Activated naive CD4-positive, alpha-beta T cell treated with anti-CD3 and anti-CD28 coated beads for 36 hours (primary cell): ENCODE measurements around the gene METTL16. TPM values are rescaled to one million over a fixed set of nuclear protein-coding genes. Genes with fewer than 3 reads are reported as not detected.
"Not testable (repeated sequence)": the region's sequence is repeated elsewhere in the genome, so short reads cannot be mapped to it uniquely, and the experiment has no call there.

Source experiments
- CTCF ChIA-PET: fragments of 350-600 bp; sonication (Branson Sonifier 250); formaldehyde crosslinking; loops from one replicate; lab custom pipeline; 2021; ENCODE audit warnings: antibody characterized with exemption; lab: Charles Lee
- DNase-seq: peaks from one replicate; pipeline ENCODE4 v3.0.0-alpha.2; 2020
- H3K27ac Mint-ChIP-seq: one replicate; pipeline ENCODE4 v1.8.0; 2021; ENCODE audit warnings: mild to moderate bottlenecking, mixed read lengths
- H3K27me3 Mint-ChIP-seq: one replicate; pipeline ENCODE4 v1.8.0; 2021; ENCODE audit warnings: low read depth, mixed read lengths
- H3K36me3 Mint-ChIP-seq: one replicate; pipeline ENCODE4 v1.8.0; 2021; ENCODE audit warnings: low read depth, mixed read lengths
- H3K4me1 Mint-ChIP-seq: one replicate; pipeline ENCODE4 v1.8.0; 2021; ENCODE audit warnings: low read depth, mixed read lengths
- H3K4me3 Mint-ChIP-seq: one replicate; pipeline ENCODE4 v1.8.0; 2021; ENCODE audit warnings: mild to moderate bottlenecking, moderate library complexity, mixed read lengths
- H3K9me3 Mint-ChIP-seq: one replicate; pipeline ENCODE4 v1.8.0; 2021; ENCODE audit warnings: mixed read lengths
- intact Hi-C: fragments of 100-400 bp; cut with micrococcal nuclease; formaldehyde crosslinking; loops from one replicate; pipeline ENCODE4 v1.15.1; 2023
- total RNA-seq, 2 experiments: library from RNA; stranded (reverse); gene quantifications; one replicate each; pipeline ENCODE4 v1.2.3, GENCODE V29; 2021

METTL16 gene
- total RNA-seq, 2 experiments from 2014 or later, result 44.8 to 45.5 TPM

DNA sequence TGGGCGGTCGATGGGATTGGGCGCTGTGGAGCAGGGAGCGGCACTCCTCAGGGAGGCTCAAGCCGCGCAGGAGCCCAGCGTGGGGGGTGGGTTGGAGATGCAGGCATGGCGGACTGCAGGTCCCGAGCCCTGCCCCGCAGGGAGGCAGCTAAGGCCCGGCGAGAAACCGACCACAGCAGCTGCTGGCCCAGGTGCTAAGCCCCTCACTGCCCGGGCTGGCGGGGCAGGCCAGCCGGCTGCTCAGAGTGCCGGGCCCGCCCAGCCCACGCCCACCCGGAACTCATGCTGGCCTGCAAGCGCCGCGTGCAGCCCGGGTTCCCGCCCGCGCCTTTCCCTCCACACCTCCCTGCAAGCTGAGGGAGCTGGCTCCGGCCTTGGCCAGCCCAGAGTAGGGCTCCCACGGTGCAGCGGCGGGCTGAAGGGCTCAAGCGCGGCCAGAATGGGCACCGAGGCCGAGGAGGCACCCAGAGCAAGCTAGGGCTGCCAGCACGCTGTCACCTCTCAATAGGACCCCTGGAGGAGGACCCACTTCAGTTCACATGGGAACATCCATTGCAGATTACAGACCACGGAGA lies 20.5 kb upstream of the METTL16 start:
- intact Hi-C loops, result no loop called here
- Mint-ChIP-seq H3K9me3 (no peaks in the 10 kb centered on the region), H3K36me3 (no peaks in the 10 kb centered on the region), H3K27ac (no peak overlapping the region), H3K4me3 (no peak overlapping the region), H3K27me3 (no peaks in the 10 kb centered on the region), H3K4me1 (peaks cover 8% of the 10 kb centered on the region)
- DNase-seq, result no peak
- CTCF ChIA-PET, result no interaction called here

DNA sequence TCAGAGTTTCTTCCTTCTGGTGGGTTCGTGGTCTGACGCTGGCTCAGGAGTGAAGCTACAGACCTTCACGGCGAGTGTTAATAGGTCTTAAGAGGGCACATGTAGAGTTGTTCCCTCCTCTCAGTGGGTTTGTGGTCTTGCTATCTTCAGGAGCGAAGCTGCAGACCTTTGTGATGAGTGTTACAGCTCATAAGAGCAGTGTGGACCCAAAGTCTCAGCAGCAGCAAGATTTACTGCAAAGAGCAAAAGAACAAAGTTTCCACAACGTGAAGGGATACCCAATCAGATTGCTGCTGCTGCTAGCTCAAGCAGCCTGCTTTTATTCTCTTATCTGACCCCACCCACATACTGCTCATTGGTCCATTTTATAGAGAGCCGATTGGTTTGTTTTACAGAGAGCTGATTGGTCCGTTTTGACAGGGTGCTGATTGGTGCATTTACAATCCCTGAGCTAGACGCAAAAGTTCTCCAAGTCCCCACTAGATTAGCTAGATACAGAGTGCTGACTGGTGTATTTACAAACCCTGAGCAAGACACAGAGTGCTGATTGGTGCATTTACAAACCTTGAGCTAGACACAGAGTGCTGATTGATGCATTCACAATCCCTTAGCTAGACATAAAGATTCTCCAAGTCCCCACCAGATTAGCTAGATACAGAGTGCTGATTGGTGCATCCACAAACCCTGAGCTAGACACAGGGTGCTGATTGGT lies 19.7 kb upstream of the METTL16 start:
- H3K27me3 Mint-ChIP-seq, CTCF ChIA-PET, H3K27ac Mint-ChIP-seq, H3K4me1 Mint-ChIP-seq, intact Hi-C loops, H3K36me3 Mint-ChIP-seq, H3K9me3 Mint-ChIP-seq: not testable (repeated sequence)
- H3K4me3 Mint-ChIP-seq, result peak overlapping the region; percentile 46
- DNase-seq, result peak; percentile 21

DNA sequence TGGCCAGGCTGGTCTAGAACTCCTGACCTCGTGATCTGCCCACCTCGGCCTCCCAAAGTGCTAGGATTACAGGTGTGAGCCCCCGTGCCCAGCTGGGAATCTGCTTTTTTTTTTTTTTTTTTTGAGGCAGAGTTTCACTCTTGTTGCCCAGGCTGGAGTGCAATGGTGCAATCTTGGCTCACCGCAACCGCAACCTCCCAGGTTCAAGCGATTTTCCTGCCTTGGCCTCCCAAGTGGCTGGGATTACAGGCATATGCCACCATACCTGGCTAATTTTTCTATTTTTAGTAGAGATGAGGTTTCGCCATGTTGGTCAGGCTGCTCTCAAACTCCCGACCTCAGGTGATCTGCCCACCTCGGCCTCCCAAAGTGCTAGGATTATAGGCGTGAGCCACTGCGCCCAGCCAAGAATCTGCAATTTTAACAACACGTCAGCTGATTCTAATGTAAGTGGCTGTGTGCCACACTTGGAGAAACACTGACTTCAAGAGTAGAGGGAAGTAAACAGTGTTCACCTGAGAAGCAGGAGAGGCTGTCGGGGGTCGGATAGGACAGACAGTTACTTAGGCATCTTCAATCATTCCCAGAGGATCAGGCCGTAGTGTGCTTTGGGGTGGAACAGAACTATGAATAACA lies 10.2 kb upstream of the METTL16 start:
- H3K36me3 Mint-ChIP-seq, H3K4me1 Mint-ChIP-seq, H3K9me3 Mint-ChIP-seq, H3K27ac Mint-ChIP-seq, DNase-seq, CTCF ChIA-PET, intact Hi-C loops, H3K4me3 Mint-ChIP-seq, H3K27me3 Mint-ChIP-seq: not testable (repeated sequence)

DNA sequence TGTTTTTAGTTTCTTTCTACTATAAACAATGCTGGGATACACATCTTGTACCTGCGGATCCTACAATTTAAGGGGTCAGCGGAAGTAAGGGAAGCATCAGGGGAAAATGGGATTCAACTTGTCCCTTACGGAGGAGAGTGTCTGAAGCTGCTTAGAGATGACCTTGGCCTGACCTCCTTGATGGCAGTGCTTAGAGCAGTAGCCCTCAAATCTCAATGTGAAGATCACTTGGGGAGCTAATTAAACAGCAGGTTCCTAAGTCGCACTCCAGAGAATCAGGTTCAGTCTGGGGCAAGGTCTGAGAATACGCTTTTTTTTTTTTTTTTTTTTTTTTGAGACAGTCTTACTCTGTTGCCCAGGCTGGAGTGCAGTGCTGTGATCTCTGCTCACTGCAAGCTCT lies 9.6 kb upstream of the METTL16 start:
- intact Hi-C loops, result no loop called here
- CTCF ChIA-PET, result no interaction called here
- Mint-ChIP-seq H3K4me1 (no peaks in the 10 kb centered on the region), H3K9me3 (no peaks in the 10 kb centered on the region), H3K27ac (no peak overlapping the region), H3K4me3 (no peak overlapping the region), H3K27me3 (no peaks in the 10 kb centered on the region), H3K36me3 (no peaks in the 10 kb centered on the region)
- DNase-seq, result no peak

DNA sequence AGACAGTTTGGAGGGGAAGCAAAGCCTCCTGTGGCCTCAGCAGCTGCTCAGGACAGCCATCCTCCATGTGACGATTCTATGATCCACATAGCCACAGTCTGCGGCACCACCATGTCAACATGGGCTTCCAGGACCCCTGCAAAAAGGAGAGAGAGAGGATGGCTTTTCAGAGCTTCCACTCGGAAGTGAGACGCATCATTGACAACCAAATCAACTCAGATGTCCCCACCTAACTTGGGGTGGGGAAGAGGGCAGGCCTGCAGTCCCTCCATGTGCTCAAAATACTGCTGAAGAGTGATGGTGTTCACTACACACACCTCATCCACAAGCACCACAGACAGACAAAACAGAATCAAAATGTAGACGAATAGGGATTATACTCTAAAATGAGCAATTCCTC lies 5.9 kb upstream of the METTL16 start:
- H3K27ac Mint-ChIP-seq, result no peak overlapping the region
- CTCF ChIA-PET, result no interaction called here

DNA sequence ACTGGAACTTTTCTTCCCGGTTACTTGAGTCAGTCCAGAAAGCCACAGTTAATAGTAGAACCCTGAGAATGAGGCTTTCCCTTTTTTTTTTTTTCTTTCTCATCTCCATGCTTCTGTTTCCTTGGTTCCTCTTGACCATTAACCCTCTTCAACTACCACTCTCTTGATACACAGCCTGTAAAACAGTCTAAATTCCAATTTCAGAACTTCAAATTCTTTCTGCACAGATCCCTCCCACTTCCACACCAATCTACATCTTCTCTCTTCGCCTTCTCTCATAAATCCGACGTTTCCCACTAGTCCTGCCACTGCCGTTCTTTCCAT lies 588 bp downstream of the METTL16 start:
- intact Hi-C loops, result loop anchor here (1.0 to 2.0 kb wide), 5 partner anchors 50 to 200 kb away; partner anchors contain the start of genes CLUH and MNT
- DNase-seq, result no peak
- Mint-ChIP-seq H3K9me3 (no peaks in the 10 kb centered on the region), H3K36me3 (peaks cover 7% of the 10 kb centered on the region), H3K4me1 (peaks cover 18% of the 10 kb centered on the region), H3K27me3 (no peaks in the 10 kb centered on the region), H3K4me3 (no peak overlapping the region), H3K27ac (no peak overlapping the region)
- CTCF ChIA-PET, result interaction anchor here (0.6 to 2.0 kb wide), 3 partner anchors 73 to 129 kb away, joined by 4 to 6 read pairs (median 5); no protein-coding TSS in a partner anchor

More for the DNA sequence above, 5.9 kb upstream of the METTL16 start:
- Mint-ChIP-seq H3K4me1 (peaks cover 3% of the 10 kb centered on the region), H3K9me3 (no peaks in the 10 kb centered on the region), H3K36me3 (no peaks in the 10 kb centered on the region), H3K27me3 (no peaks in the 10 kb centered on the region), H3K4me3 (no peak overlapping the region)
- intact Hi-C loops, result no loop called here
- DNase-seq, result no peak

DNA sequence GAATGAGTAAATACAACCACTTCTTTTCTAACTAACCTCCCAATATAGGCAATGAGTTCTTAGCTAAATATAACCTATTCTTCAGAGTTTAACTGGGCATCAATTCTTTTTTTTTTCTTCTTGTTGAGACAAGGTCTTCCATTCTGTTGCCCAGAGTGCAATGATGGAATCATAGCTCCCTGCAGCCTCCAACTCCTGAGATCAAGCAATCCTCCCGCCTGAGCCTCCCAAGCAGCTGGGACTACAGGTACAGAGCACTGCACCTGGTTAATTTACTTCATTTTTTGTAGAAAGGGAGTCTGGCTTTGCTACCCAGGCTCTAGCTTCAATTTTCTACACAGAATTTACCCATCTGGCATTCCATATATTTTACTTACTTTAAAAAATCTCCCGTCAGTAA lies 1.1 kb downstream of the METTL16 start:
- no peaks in the 10 kb centered on the region for H3K9me3 Mint-ChIP-seq
- H3K27ac Mint-ChIP-seq, result peak overlapping the region; percentile 56
- intact Hi-C loops, result loop anchor here (2.0 kb wide), 1 partner anchor 50 kb away; no protein-coding TSS in a partner anchor
- no peak for DNase-seq
- no peak overlapping the region for H3K4me3 Mint-ChIP-seq
- H3K27me3 Mint-ChIP-seq, result no peaks in the 10 kb centered on the region
- H3K4me1 Mint-ChIP-seq, result peaks cover 23% of the 10 kb centered on the region
- CTCF ChIA-PET, result interaction anchor here (0.6 to 2.0 kb wide), 4 partner anchors 41 to 128 kb away, joined by 3 to 6 read pairs (median 4); no protein-coding TSS in a partner anchor
- peaks cover 12% of the 10 kb centered on the region for H3K36me3 Mint-ChIP-seq

DNA sequence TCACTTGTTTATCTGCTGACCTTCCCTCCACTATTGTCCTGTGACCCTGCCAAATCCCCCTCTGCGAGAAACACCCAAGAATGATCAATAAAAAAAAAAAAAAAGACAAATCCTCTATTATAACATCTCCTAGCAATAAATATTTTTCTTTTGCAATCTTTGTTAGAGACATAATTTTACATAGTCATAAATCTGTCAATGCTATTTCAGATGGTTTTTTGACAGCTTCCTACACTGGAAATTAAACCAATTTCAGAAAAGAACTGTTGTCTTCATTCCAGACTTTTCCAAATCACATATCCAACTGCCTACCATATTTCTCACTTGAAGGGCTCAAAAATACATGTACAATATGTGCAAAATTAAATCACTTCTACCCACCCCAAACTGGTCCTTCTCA lies 3.7 kb downstream of the METTL16 start:
- intact Hi-C loops, result no loop called here
- H3K27ac Mint-ChIP-seq, result no peak overlapping the region

DNA sequence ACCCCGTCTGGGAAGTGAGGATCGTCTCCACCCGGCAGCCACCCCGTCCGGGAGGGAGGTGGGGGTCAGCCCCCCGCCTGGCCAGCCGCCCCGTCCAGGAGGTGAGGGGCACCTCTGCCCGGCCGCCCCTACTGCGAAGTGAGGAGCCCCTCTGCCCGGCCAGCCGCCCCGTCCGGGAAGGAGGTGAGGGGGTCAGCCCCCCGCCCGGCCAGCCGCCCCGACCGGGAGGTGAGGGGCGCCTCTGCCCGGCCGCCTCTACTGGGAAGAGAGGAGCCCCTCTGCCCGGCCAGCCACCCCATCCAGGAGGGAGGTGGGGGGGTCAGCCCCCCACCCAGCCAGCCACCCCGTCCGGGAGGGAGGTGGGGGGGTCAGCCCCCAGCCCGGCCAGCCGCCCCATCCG lies 4.7 kb downstream of the METTL16 start:
- H3K27me3 Mint-ChIP-seq, DNase-seq, CTCF ChIA-PET, H3K27ac Mint-ChIP-seq, intact Hi-C loops, H3K4me3 Mint-ChIP-seq, H3K9me3 Mint-ChIP-seq: not testable (repeated sequence)
- peaks cover 29% of the 10 kb centered on the region for H3K4me1 Mint-ChIP-seq
- H3K36me3 Mint-ChIP-seq, result peaks cover 17% of the 10 kb centered on the region

More for the DNA sequence above, 3.7 kb downstream of the METTL16 start:
- no peaks in the 10 kb centered on the region for H3K9me3 Mint-ChIP-seq
- no peak overlapping the region for H3K4me3 Mint-ChIP-seq
- DNase-seq, result no peak
- peaks cover 29% of the 10 kb centered on the region for H3K4me1 Mint-ChIP-seq
- H3K27me3 Mint-ChIP-seq, result no peaks in the 10 kb centered on the region
- peaks cover 16% of the 10 kb centered on the region for H3K36me3 Mint-ChIP-seq
- CTCF ChIA-PET, result no interaction called here

DNA sequence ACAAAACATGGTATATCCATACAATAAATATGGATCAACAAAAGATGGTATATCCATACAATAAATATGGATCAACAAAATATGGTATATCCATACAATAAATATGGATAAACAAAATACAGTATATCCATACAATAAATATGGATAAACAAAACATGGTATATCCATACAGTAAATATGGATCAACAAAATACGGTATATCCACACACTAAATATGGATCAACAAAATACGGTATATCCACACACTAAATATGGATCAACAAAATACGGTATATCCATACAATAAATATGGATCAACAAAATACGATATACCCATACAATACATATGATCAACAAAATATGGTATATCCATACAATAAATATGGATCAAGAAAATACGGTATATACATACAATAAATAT lies 8.1 kb downstream of the METTL16 start:
- peaks cover 24% of the 10 kb centered on the region for H3K4me1 Mint-ChIP-seq
- no peak overlapping the region for H3K27ac Mint-ChIP-seq
- no peaks in the 10 kb centered on the region for H3K9me3 Mint-ChIP-seq
- no peak for DNase-seq
- no peak overlapping the region for H3K4me3 Mint-ChIP-seq
- peaks cover 23% of the 10 kb centered on the region for H3K36me3 Mint-ChIP-seq
- CTCF ChIA-PET, result no interaction called here
- intact Hi-C loops, result no loop called here
- no peaks in the 10 kb centered on the region for H3K27me3 Mint-ChIP-seq

DNA sequence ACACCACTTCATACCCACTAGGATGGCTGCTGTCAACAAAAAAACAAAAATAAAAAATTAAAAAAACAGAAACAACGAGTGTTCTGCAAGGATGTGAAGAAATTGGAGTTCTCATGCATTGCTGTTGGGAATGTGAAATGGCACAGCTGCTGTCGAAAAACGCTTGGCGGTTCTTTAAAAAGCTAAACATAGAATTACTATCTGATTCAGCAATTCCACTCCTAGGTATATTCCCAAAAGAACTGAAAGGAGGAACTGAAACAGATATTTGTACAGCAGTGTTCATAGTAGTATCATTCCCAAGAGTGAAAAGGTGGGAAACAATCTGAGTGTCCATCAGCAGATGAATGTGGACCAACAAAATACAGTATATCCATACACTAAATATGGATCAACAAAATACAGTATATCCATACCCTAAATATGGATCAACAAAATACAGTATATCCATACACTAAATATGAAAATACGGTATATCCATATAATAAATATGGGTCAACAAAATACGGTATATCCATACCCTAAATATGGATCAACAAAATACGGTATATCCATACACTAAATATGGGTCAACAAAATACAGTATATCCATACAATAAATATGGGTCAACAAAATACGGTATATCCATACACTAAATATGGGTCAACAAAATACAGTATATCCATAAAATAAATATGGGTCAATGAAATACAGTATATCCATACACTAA lies 8.7 kb downstream of the METTL16 start:
- no peak overlapping the region for H3K4me3 Mint-ChIP-seq
- no peaks in the 10 kb centered on the region for H3K27me3 Mint-ChIP-seq
- peaks cover 18% of the 10 kb centered on the region for H3K4me1 Mint-ChIP-seq
- CTCF ChIA-PET, result no interaction called here
- DNase-seq, result no peak
- H3K9me3 Mint-ChIP-seq, result no peaks in the 10 kb centered on the region
- intact Hi-C loops, result no loop called here
- no peak overlapping the region for H3K27ac Mint-ChIP-seq
- peaks cover 19% of the 10 kb centered on the region for H3K36me3 Mint-ChIP-seq

DNA sequence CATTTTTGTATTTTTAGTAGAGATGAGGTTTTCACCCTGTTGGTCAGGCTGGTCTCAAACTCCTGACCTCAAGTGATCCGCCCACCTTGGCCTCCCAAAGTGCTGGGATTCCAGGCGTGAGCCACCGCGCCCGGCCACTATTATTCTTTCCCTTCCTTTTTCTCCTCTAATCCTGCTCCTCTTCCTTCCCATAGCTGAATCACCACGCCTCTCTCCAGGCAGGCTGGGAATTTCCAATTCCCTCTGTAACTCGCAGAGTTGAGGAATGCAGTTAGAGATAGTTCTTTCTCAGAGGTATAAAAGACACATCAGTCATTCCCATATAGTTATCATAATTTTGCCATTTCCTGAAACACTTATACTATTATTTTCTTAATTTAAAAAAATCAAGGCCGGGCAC lies 11.2 kb downstream of the METTL16 start:
- CTCF ChIA-PET, result no interaction called here
- intact Hi-C loops, result no loop called here

More for the DNA sequence above, 11.2 kb downstream of the METTL16 start:
- Mint-ChIP-seq H3K36me3 (peaks cover 14% of the 10 kb centered on the region), H3K4me1 (peaks cover 11% of the 10 kb centered on the region), H3K27ac (no peak overlapping the region), H3K27me3 (no peaks in the 10 kb centered on the region), H3K4me3 (no peak overlapping the region), H3K9me3 (no peaks in the 10 kb centered on the region)
- DNase-seq, result no peak
